GM23248 (cell line): Measurements from ENCODE around the gene PCDHGA4. TPM values are rescaled to one million over a fixed set of nuclear protein-coding genes. Genes with fewer than 3 reads are reported as not detected.
"Not testable (repeated sequence)": the region's sequence is repeated elsewhere in the genome, so short reads cannot be mapped to it uniquely, and the experiment has no call there.

ENCODE experiments used
- DNase-seq: peaks from one replicate; pipeline ENCODE4 v3.0.0-alpha.2; 2015
- H2AFZ ChIP-seq: fragments of 200-600 bp; sonication (generic); 2 replicates; pipeline ENCODE4 v1.6.1; 2016; ENCODE audit warnings: antibody characterized with exemption
- H3F3A ChIP-seq: fragments of 200-600 bp; sonication (generic); 2 replicates; pipeline ENCODE4 v1.6.1; 2016; ENCODE audit warnings: mild to moderate bottlenecking, antibody characterized with exemption, mixed run types; ENCODE audit not compliant: insufficient read depth
- H3K27ac ChIP-seq: fragments of 200-600 bp; sonication (generic); 2 replicates; pipeline ENCODE4 v1.5.1; 2016; ENCODE audit warnings: mild to moderate bottlenecking
- H3K27me3 ChIP-seq: fragments of 200-600 bp; sonication (generic); replicated peaks from 2 replicates; pipeline ENCODE4 v1.6.1; 2016; ENCODE audit warnings: mild to moderate bottlenecking; ENCODE audit not compliant: insufficient read depth
- H3K36me3 ChIP-seq: fragments of 200-600 bp; sonication (generic); 2 replicates; pipeline ENCODE4 v1.6.1; 2016; ENCODE audit warnings: low read depth, mild to moderate bottlenecking
- H3K4me1 ChIP-seq: fragments of 200-600 bp; sonication (generic); 2 replicates; pipeline ENCODE4 v1.6.1; 2016; ENCODE audit warnings: mild to moderate bottlenecking; ENCODE audit not compliant: insufficient read depth
- H3K4me2 ChIP-seq: fragments of 200-600 bp; sonication (generic); one replicate; pipeline ENCODE4 v1.6.1; 2016; ENCODE audit warnings: mild to moderate bottlenecking; ENCODE audit not compliant: unreplicated experiment
- H3K4me3 ChIP-seq: fragments of 200-600 bp; sonication (generic); 2 replicates; pipeline ENCODE4 v1.5.1; 2016; ENCODE audit warnings: mild to moderate bottlenecking
- H3K79me2 ChIP-seq: fragments of 200-600 bp; sonication (generic); 2 replicates; pipeline ENCODE4 v1.6.1; 2016; ENCODE audit warnings: mild to moderate bottlenecking; ENCODE audit not compliant: insufficient read depth
- H3K9ac ChIP-seq: fragments of 200-600 bp; sonication (generic); 2 replicates; pipeline ENCODE4 v1.6.1; 2016; ENCODE audit warnings: mild to moderate bottlenecking
- H3K9me2 ChIP-seq: fragments of 200-600 bp; sonication (generic); 2 replicates; pipeline ENCODE4 v1.6.1; 2016; ENCODE audit warnings: mixed run types, mild to moderate bottlenecking, moderate library complexity; ENCODE audit not compliant: insufficient read depth
- H3K9me3 ChIP-seq: fragments of 200-600 bp; sonication (generic); one replicate; pipeline ENCODE4 v1.6.1; 2017; ENCODE audit warnings: low read depth
- H4K20me1 ChIP-seq: fragments of 200-600 bp; sonication (generic); 2 replicates; pipeline ENCODE4 v1.6.0; 2016; ENCODE audit not compliant: insufficient read depth
- EZH2 ChIP-seq: fragments of 200-600 bp; sonication (generic); IDR thresholded peaks from 2 replicates; pipeline ENCODE4 v1.6.1; 2018; ENCODE audit warnings: antibody characterized with exemption, mild to moderate bottlenecking; ENCODE audit not compliant: insufficient read depth, poor library complexity, severe bottlenecking
- EZH2phosphoT487 ChIP-seq: fragments of 200-600 bp; sonication (generic); IDR thresholded peaks from 2 replicates; pipeline ENCODE4 v1.6.1; 2018; ENCODE audit warnings: antibody characterized with exemption, moderate library complexity, mild to moderate bottlenecking, low read depth; ENCODE audit not compliant: insufficient read depth
- WGBS, 2 experiments: methylation state at CpG; one replicate each; pipeline ENCODE4 v1.1.6; 2015 to 2017; ENCODE audit warnings: low lambda C conversion rate in 2 of 2, low coverage in 1 of 2; ENCODE audit errors: missing lambda C conversion rate in 2 of 2; 5-methylcytosine and 5-hydroxymethylcytosine counted together
- in situ Hi-C: fragments of 300-500 bp; cut with MboI; formaldehyde crosslinking; loops from 2 replicates; pipeline ENCODE4 v1.15.0; 2020
- polyA plus RNA-seq: library from polyadenylated mRNA; unstranded; fragments of >200 nt; fragmentation: Nextera tagmentation; extraction: Ambion mirVana; gene quantifications from 2 replicates; pipeline ENCODE4 v1.2.1, GENCODE V29; 2016
- total RNA-seq: library from RNA; depleted of rRNA; stranded (reverse); fragments of >200 nt; shearing (Covaris generic); gene quantifications from 2 replicates; pipeline ENCODE4 v1.2.3, GENCODE V29; 2014

The PCDHGA4 gene
- total and polyA plus RNA-seq, 2 experiments from 2014 or later: 8.6 to 10.8 TPM

DNA sequence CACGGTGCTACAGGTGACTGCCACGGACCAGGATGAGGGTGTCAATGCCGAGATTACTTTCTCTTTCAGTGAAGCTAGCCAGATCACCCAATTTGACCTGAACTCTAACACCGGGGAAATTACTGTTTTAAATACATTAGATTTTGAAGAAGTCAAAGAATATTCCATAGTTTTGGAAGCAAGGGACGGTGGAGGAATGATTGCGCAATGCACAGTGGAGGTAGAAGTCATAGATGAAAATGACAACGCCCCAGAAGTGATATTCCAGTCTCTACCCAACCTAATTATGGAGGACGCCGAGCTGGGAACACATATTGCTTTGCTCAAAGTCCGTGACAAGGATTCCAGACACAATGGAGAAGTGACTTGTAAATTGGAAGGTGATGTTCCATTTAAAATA, 33.8 kb downstream of the PCDHGA4 start:
- TF ChIP-seq EZH2phosphoT487: no peak
- no peak for TF ChIP-seq EZH2
- 47% methylated on average over 10 of the region's 10 CpGs for WGBS, 2 experiments
- Histone ChIP-seq H2AFZ (no peak overlapping the region), H4K20me1 (no peaks in the 10 kb centered on the region), H3K79me2 (no peaks in the 10 kb centered on the region), H3K9me3 (no peaks in the 10 kb centered on the region), H3F3A (no peaks in the 10 kb centered on the region), H3K36me3 (no peaks in the 10 kb centered on the region), H3K9ac (no peak overlapping the region), H3K4me3 (no peak overlapping the region), H3K4me2 (no peak overlapping the region), H3K27ac (no peak overlapping the region), H3K9me2 (no peaks in the 10 kb centered on the region), H3K27me3 (no peaks in the 10 kb centered on the region), H3K4me1 (no peaks in the 10 kb centered on the region)
- DNase-seq: no peak
- in situ Hi-C loops: no loop called here

DNA sequence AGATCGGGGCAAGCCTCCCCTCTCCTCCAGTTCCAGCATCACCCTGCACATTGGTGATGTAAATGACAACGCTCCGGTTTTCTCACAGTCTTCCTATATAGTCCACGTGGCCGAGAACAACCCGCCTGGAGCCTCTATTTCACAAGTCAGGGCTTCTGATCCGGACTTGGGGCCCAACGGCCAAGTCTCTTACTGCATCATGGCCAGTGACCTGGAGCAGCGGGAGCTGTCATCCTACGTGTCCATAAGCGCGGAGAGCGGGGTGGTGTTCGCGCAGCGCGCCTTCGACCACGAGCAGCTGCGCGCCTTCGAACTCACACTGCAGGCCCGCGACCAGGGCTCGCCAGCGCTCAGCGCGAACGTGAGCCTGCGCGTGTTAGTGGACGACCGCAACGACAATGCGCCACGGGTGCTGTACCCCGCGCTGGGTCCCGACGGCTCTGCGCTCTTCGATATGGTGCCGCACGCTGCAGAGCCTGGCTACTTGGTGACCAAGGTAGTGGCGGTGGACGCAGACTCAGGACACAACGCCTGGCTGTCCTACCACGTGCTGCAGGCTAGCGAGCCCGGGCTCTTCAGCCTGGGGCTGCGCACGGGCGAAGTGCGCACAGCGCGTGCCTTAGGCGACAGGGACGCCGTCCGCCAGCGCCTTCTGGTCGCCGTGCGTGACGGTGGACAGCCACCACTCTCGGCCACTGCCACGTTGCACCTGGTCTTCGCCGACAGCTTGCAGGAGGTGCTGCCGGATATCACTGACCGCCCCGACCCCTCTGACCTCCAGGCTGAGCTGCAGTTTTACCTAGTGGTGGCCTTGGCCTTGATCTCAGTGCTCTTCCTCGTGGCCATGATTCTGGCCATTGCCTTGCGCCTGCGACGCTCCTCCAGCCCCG, 34.6 kb downstream of the PCDHGA4 start:
- H4K20me1 ChIP-seq: no peaks in the 10 kb centered on the region
- H2AFZ ChIP-seq: no peak overlapping the region
- no peaks in the 10 kb centered on the region for H3K9me2 ChIP-seq
- no peak overlapping the region for H3K9ac ChIP-seq
- in situ Hi-C loops: no loop called here
- no peaks in the 10 kb centered on the region for H3K4me1 ChIP-seq
- no peaks in the 10 kb centered on the region for H3K9me3 ChIP-seq
- no peaks in the 10 kb centered on the region for H3K36me3 ChIP-seq
- no peaks in the 10 kb centered on the region for H3F3A ChIP-seq
- TF ChIP-seq EZH2 (no peak), EZH2phosphoT487 (no peak)
- no peak overlapping the region for H3K4me3 ChIP-seq
- H3K79me2 ChIP-seq: no peaks in the 10 kb centered on the region
- no peak overlapping the region for H3K27ac ChIP-seq
- H3K27me3 ChIP-seq: no peaks in the 10 kb centered on the region
- no peak overlapping the region for H3K4me2 ChIP-seq
- DNase-seq: no peak
- 42 to 43% methylated on average over 56 to 72 of the region's 77 CpGs for WGBS, 2 experiments

DNA sequence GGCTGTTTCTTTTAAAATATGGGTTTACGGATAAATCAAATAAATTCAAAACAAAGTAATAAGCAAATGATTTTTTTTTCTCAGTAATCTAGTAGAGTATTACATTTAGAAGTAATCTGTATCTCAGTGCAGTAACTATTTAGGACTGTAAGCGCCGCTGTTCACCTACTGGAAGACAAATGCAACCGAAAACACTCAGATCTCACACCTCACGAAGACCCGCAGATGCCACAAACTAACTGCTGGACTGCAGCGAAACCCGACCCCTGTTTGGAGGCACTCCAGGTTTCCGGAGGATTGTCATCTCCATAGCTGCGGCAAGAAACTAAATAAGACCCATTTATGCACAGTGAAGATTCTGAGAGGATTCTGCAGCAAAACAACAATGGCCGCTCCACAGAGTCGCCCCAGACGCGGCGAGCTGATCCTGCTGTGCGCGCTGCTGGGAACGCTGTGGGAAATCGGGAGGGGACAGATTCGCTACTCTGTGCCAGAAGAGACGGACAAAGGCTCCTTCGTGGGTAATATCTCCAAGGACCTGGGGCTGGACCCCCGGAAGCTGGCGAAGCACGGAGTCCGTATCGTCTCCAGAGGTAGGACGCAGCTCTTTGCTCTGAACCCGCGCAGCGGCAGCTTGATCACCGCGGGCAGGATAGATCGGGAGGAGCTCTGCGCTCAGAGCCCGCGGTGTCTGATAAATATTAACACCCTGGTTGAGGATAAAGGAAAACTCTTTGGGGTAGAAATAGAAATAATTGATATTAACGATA, 37.8 kb downstream of the PCDHGA4 start, which contains the start of gene PCDHGA8:
PCDHGA8 (plus strand) TSS at position 205 of the 770 bp plus-strand sequence; CDS start at position 386, 181 bp downstream.
- H3K27ac ChIP-seq: no peak within 1 kb of the TSS
- H4K20me1 ChIP-seq: no peaks in the 10 kb centered on the region
- in situ Hi-C loops: no loop called here
- WGBS, 2 experiments: 38% methylated on average over 38 of the region's 38 CpGs
- H3K9me3 ChIP-seq: no peaks in the 10 kb centered on the region
- no peaks in the 10 kb centered on the region for H3K36me3 ChIP-seq
- H3K4me1 ChIP-seq: no peaks in the 10 kb centered on the region
- H3K9me2 ChIP-seq: no peaks in the 10 kb centered on the region
- H3K27me3 ChIP-seq: no peaks in the 10 kb centered on the region
- H3K9ac ChIP-seq: no peak within 1 kb of the TSS
- H3K4me3 ChIP-seq: no peak within 1 kb of the TSS
- TF ChIP-seq EZH2phosphoT487 (no peak), EZH2 (no peak)
- peak; percentile 48 for DNase-seq
- H3F3A ChIP-seq: peaks cover 5% of the 10 kb centered on the region; the same call in 1 of the 2 replicates
- 0 out of 2 replicates have a peak within 1 kb of the TSS, but pooled peaks have one; percentile 4 for H2AFZ ChIP-seq
- no peak within 1 kb of the TSS for H3K4me2 ChIP-seq
- no peaks in the 10 kb centered on the region for H3K79me2 ChIP-seq

DNA sequence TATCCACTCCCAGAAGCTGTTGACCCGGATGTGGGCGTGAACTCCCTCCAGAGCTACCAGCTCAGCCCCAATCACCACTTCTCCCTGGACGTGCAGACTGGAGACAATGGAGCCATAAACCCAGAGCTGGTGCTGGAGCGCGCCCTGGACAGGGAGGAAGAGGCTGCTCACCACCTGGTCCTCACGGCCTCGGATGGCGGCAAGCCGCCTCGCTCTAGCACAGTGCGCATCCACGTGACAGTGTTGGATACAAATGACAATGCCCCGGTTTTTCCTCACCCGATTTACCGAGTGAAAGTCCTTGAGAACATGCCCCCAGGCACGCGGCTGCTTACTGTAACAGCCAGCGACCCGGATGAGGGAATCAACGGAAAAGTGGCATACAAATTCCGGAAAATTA, 38.4 kb downstream of the PCDHGA4 start:
- Histone ChIP-seq H3K27ac (no peak overlapping the region), H3K79me2 (no peaks in the 10 kb centered on the region), H3K4me2 (no peak overlapping the region), H3K4me3 (no peak overlapping the region), H3K4me1 (no peaks in the 10 kb centered on the region), H3K9me3 (no peaks in the 10 kb centered on the region), H3K9me2 (no peaks in the 10 kb centered on the region), H2AFZ (no peak overlapping the region), H3K9ac (no peak overlapping the region), H3K36me3 (no peaks in the 10 kb centered on the region), H3F3A (peaks cover 5% of the 10 kb centered on the region; the same call in 1 of the 2 replicates), H4K20me1 (no peaks in the 10 kb centered on the region), H3K27me3 (no peaks in the 10 kb centered on the region)
- no peak for TF ChIP-seq EZH2phosphoT487
- TF ChIP-seq EZH2: no peak
- in situ Hi-C loops: no loop called here
- no peak for DNase-seq
- WGBS, 2 experiments: 41 to 43% methylated on average over 21 of the region's 21 CpGs

DNA sequence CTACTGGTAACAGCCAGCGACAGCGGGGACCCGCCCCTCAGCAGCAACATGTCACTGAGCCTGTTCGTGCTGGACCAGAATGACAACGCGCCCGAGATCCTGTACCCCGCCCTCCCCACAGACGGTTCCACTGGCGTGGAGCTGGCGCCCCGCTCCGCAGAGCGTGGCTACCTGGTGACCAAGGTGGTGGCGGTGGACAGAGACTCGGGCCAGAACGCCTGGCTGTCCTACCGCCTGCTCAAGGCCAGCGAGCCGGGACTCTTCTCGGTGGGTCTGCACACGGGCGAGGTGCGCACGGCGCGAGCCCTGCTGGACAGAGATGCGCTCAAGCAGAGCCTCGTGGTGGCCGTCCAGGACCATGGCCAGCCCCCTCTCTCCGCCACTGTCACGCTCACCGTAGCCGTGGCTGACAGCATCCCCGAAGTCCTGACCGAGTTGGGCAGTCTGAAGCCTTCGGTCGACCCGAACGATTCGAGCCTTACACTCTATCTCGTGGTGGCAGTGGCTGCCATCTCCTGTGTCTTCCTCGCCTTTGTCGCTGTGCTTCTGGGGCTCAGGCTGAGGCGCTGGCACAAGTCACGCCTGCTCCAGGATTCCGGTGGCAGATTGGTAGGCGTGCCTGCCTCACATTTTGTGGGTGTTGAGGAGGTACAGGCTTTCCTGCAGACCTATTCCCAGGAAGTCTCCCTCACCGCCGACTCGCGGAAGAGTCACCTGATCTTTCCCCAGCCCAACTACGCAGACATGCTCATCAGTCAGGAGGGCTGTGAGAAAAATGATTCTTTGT, 39.8 kb downstream of the PCDHGA4 start:
- H3K27me3 ChIP-seq, H3K4me3 ChIP-seq, in situ Hi-C loops, H3K27ac ChIP-seq, H3K4me2 ChIP-seq, H2AFZ ChIP-seq, H3K9me2 ChIP-seq, H3K79me2 ChIP-seq, H3K9ac ChIP-seq, H4K20me1 ChIP-seq, H3K9me3 ChIP-seq, DNase-seq, H3K36me3 ChIP-seq, H3F3A ChIP-seq, H3K4me1 ChIP-seq: not testable (repeated sequence)
- 54 to 55% methylated on average over 38 to 44 of the region's 53 CpGs for WGBS, 2 experiments
